IMR-90 (cell line): ENCODE results near the gene IBA57. TPM values are rescaled to one million over a fixed set of nuclear protein-coding genes. Genes with fewer than 3 reads are reported as not detected.
A peak's percentile ranks its signal among the peaks of the same experiment; 100 is the strongest.

Experiments
- ATAC-seq: fragments of 200-7000 bp; cut with Tn5 transposase; 2 replicates; pipeline ENCODE4 v1.9.1; 2020; ENCODE audit warnings: low read depth, mild to moderate bottlenecking, moderate library complexity
- BruUV-seq: library from RNA; stranded (reverse); fragments of 400-500 nt; replicated peaks from 2 replicates; lab custom pipeline; 2021; lab: Mats Ljungman, UMichigan
- CTCF ChIA-PET: fragments of 300-600 bp; formaldehyde crosslinking; extraction: SDS; loops from one replicate; lab custom pipeline; 2021; ENCODE audit warnings: antibody characterized with exemption; lab: Yijun Ruan, JAX
- POLR2A ChIA-PET: fragments of 300-600 bp; sonication (Branson Sonifier 250); formaldehyde crosslinking; loops from one replicate; lab custom pipeline; 2022; ENCODE audit warnings: antibody characterized with exemption; ENCODE audit not compliant: unreplicated experiment; lab: Charles Lee
- DNase-seq: peaks from one replicate; pipeline ENCODE4 v3.0.0; 2013
- H2AFZ ChIP-seq: replicated peaks from 2 replicates; pipeline ENCODE3; 2013; ENCODE audit warnings: low read length, mild to moderate bottlenecking; ENCODE audit not compliant: poor library complexity
- H2AK5ac ChIP-seq: 2 replicates; pipeline ENCODE4 v1.6.1; 2013; ENCODE audit warnings: low read depth, low read length, inconsistent platforms
- H2AK9ac ChIP-seq: replicated peaks from 2 replicates; pipeline ENCODE3; 2013; ENCODE audit warnings: mild to moderate bottlenecking, low read depth, low read length, moderate library complexity; ENCODE audit not compliant: poor library complexity
- H2BK120ac ChIP-seq: 2 replicates; pipeline ENCODE4 v1.6.1; 2013; ENCODE audit warnings: low read depth, low read length, inconsistent platforms
- H2BK15ac ChIP-seq: 3 replicates; pipeline ENCODE4 v1.6.1; 2013; ENCODE audit warnings: low read depth, low read length, inconsistent platforms
- H2BK20ac ChIP-seq: 2 replicates; pipeline ENCODE4 v1.6.1; 2013; ENCODE audit warnings: low read depth, mild to moderate bottlenecking, inconsistent platforms, low read length, moderate library complexity
- H2BK5ac ChIP-seq: 2 replicates; pipeline ENCODE4 v1.6.1; 2013; ENCODE audit warnings: mild to moderate bottlenecking, low read depth, low read length, inconsistent platforms; ENCODE audit not compliant: poor library complexity, severe bottlenecking
- H3K14ac ChIP-seq: replicated peaks from 2 replicates; pipeline ENCODE4 v1.6.1; 2013; ENCODE audit warnings: low read depth, low read length, inconsistent platforms
- H3K18ac ChIP-seq: 2 replicates; pipeline ENCODE4 v1.6.1; 2013; ENCODE audit warnings: low read depth, low read length, control low read depth
- H3K23ac ChIP-seq: 2 replicates; pipeline ENCODE4 v1.6.1; 2013; ENCODE audit warnings: low read depth, low read length, inconsistent platforms
- H3K27ac ChIP-seq: 2 replicates; pipeline ENCODE4 v1.5.1; 2013; ENCODE audit warnings: mild to moderate bottlenecking, control low read depth, low read length; ENCODE audit not compliant: insufficient read depth
- H3K27me3 ChIP-seq: 2 replicates; pipeline ENCODE4 v1.6.1; 2013; ENCODE audit warnings: low read length; ENCODE audit not compliant: control insufficient read depth, insufficient read depth
- H3K36me3 ChIP-seq: 2 replicates; pipeline ENCODE4 v1.6.1; 2013; ENCODE audit warnings: low read length, mixed read lengths; ENCODE audit not compliant: control insufficient read depth, insufficient read depth
- H3K4ac ChIP-seq: 2 replicates; pipeline ENCODE4 v1.6.1; 2013; ENCODE audit warnings: low read depth, low read length, inconsistent platforms
- H3K4me1 ChIP-seq: 2 replicates; pipeline ENCODE4 v1.6.1; 2013; ENCODE audit warnings: low read length, mixed read lengths; ENCODE audit not compliant: control insufficient read depth, insufficient read depth
- H3K4me2 ChIP-seq: 2 replicates; pipeline ENCODE4 v1.6.1; 2013; ENCODE audit warnings: low read depth, mild to moderate bottlenecking, control low read depth, low read length, moderate library complexity
- H3K4me3 ChIP-seq: 2 replicates; pipeline ENCODE4 v1.5.1; 2013; ENCODE audit warnings: low read depth, mild to moderate bottlenecking, control low read depth, low read length, moderate library complexity; ENCODE audit not compliant: insufficient read depth
- H3K56ac ChIP-seq: 2 replicates; pipeline ENCODE4 v1.6.1; 2013; ENCODE audit warnings: low read length, inconsistent platforms; ENCODE audit not compliant: insufficient read depth; ENCODE audit errors: extremely low read depth
- H3K79me1 ChIP-seq, 2 experiments: 2 replicates each; pipeline ENCODE4 v1.6.1; 2013; ENCODE audit warnings: low read length in 2 of 2, inconsistent platforms in 1 of 2, low read depth in 1 of 2
- H3K9ac ChIP-seq: 2 replicates; pipeline ENCODE4 v1.6.1; 2013; ENCODE audit warnings: low read depth, low read length, control low read depth
- H3K9me1 ChIP-seq: 2 replicates; pipeline ENCODE4 v1.6.1; 2013; ENCODE audit warnings: low read length, inconsistent platforms; ENCODE audit not compliant: insufficient read depth
- H3K9me3 ChIP-seq: 2 replicates; pipeline ENCODE4 v1.6.1; 2013; ENCODE audit warnings: low read length; ENCODE audit not compliant: control insufficient read depth, insufficient read depth
- H4K20me1 ChIP-seq: 2 replicates; pipeline ENCODE4 v1.6.1; 2013; ENCODE audit warnings: low read length, inconsistent platforms; ENCODE audit not compliant: insufficient read depth
- H4K5ac ChIP-seq: 2 replicates; pipeline ENCODE4 v1.6.1; 2013; ENCODE audit warnings: mild to moderate bottlenecking, low read depth, low read length, control low read depth
- H4K8ac ChIP-seq, 2 experiments: 2 replicates each; pipeline ENCODE4 v1.6.1; 2013; ENCODE audit warnings: low read depth in 2 of 2, low read length in 2 of 2, control low read depth in 1 of 2, inconsistent platforms in 1 of 2
- H4K91ac ChIP-seq: 2 replicates; pipeline ENCODE4 v1.6.1; 2013; ENCODE audit warnings: low read depth, low read length, inconsistent platforms; ENCODE audit not compliant: insufficient read depth
- BHLHE40 ChIP-seq: fragments of 150-350 bp; IDR thresholded peaks from 2 replicates; pipeline ENCODE4 v1.6.1; 2016; ENCODE audit warnings: mild to moderate bottlenecking, low read depth, low read length
- CEBPB ChIP-seq: IDR thresholded peaks from 2 replicates; pipeline ENCODE4 v1.6.1; 2012; ENCODE audit warnings: low read depth, low read length, improper control_type of control experiment
- CHD1 ChIP-seq: IDR thresholded peaks from 2 replicates; pipeline ENCODE4 v1.6.1; 2012; ENCODE audit warnings: low read depth, low read length, improper control_type of control experiment
- CTCF ChIP-seq: conservative IDR thresholded peaks from 2 replicates; pipeline ENCODE4 v1.5.1; 2012; ENCODE audit warnings: mild to moderate bottlenecking, low read depth, low read length, improper control_type of control experiment
- ELK1 ChIP-seq: fragments of 150-350 bp; IDR thresholded peaks from 2 replicates; pipeline ENCODE4 v1.6.1; 2016; ENCODE audit warnings: low read depth, mild to moderate bottlenecking, low read length, moderate library complexity, borderline replicate concordance
- FOS ChIP-seq: fragments of 150-350 bp; IDR thresholded peaks from 2 replicates; pipeline ENCODE4 v1.6.1; 2016; ENCODE audit warnings: low read depth, low read length
- MAFK ChIP-seq: IDR thresholded peaks from 2 replicates; pipeline ENCODE4 v1.6.1; 2012; ENCODE audit warnings: low read depth, low read length, improper control_type of control experiment
- MXI1 ChIP-seq: IDR thresholded peaks from 2 replicates; pipeline ENCODE4 v1.6.1; 2012; ENCODE audit warnings: low read depth, mild to moderate bottlenecking, low read length, moderate library complexity, borderline replicate concordance
- NFE2L2 ChIP-seq: fragments of 150-350 bp; IDR thresholded peaks from 2 replicates; pipeline ENCODE4 v1.6.1; 2016; ENCODE audit warnings: low read depth, mild to moderate bottlenecking, low read length
- POLR2A ChIP-seq: IDR thresholded peaks from 2 replicates; pipeline ENCODE4 v1.6.1; 2012; ENCODE audit warnings: mild to moderate bottlenecking, low read depth, low read length
- RAD21 ChIP-seq: IDR thresholded peaks from 2 replicates; pipeline ENCODE4 v1.6.1; 2012; ENCODE audit warnings: low read length, improper control_type of control experiment
- RCOR1 ChIP-seq: IDR thresholded peaks from 2 replicates; pipeline ENCODE4 v1.6.1; 2012; ENCODE audit warnings: mild to moderate bottlenecking, low read length, improper control_type of control experiment; ENCODE audit not compliant: insufficient replicate concordance
- RFX5 ChIP-seq: IDR thresholded peaks from 2 replicates; pipeline ENCODE4 v1.8.0; 2012; ENCODE audit warnings: low read depth, mild to moderate bottlenecking, low read length, moderate library complexity
- SMC3 ChIP-seq: fragments of 150-350 bp; IDR thresholded peaks from 2 replicates; pipeline ENCODE4 v1.6.1; 2016; ENCODE audit warnings: low read depth, mild to moderate bottlenecking, antibody characterized with exemption, low read length, moderate library complexity
- WGBS, 2 experiments: methylation state at CpG; one replicate each; pipeline versions ENCODE4 v1.1.5 to v1.1.7; 2013; ENCODE audit warnings: missing lambda C conversion rate in 2 of 2; ENCODE audit not compliant: insufficient read length in 1 of 2; ENCODE audit errors: extremely low coverage in 2 of 2; 5-methylcytosine and 5-hydroxymethylcytosine counted together
- dilution Hi-C: fragments of 300-500 bp; cut with HindIII; formaldehyde crosslinking; loops from one replicate; pipeline ENCODE4 v1.14.3; 2018; ENCODE audit warnings: low sequenced_read_pairs; ENCODE audit not compliant: unreplicated experiment
- in situ Hi-C: fragments of 300-500 bp; cut with MboI; formaldehyde crosslinking; loops from 3 replicates; pipeline ENCODE4 v1.14.3; 2019; ENCODE audit warnings: low sequenced_read_pairs, inconsistent platforms, mixed read lengths
- intact Hi-C: fragments of 100-400 bp; cut with micrococcal nuclease; formaldehyde crosslinking; loops from 2 replicates; pipeline ENCODE4 v1.10.0; 2022
- polyA plus RNA-seq, 3 experiments: library from polyadenylated mRNA; depleted of rRNA; stranded (reverse); fragments of >200 nt; gene quantifications; 2 replicates each; pipeline ENCODE4 v1.2.3, GENCODE V29; 2012; ENCODE audit warnings: low replicate concordance in 1 of 3
- total RNA-seq: library from RNA; depleted of rRNA; stranded (reverse); fragments of >200 nt; gene quantifications from 2 replicates; pipeline ENCODE4 v1.2.3, GENCODE V29; 2012

Gene IBA57
- total and polyA plus RNA-seq, 2 of the 4 experiments (the other 2 are of a cell fraction) = 2.0 to 2.6 TPM

- Histone ChIP-seq H2BK120ac (no peak overlapping the region), H2BK5ac (no peak overlapping the region), H3K56ac (no peak overlapping the region), H3K27ac (no peak overlapping the region), H2BK15ac (no peak overlapping the region), H2AK9ac (no peak overlapping the region), H3K27me3 (no peaks in the 10 kb centered on the region), H3K18ac (no peak overlapping the region), H3K79me1 (peaks cover 10 to 48% of the 10 kb centered on the region in 2 experiments), H3K4me3 (no peak overlapping the region), H4K8ac (no peak overlapping the region), H3K4me1 (peaks cover 6% of the 10 kb centered on the region), H2AK5ac (peak overlapping the region; percentile 43; the same call in 1 of the 2 replicates), H3K36me3 (0 out of 2 replicates have a peak, but pooled peaks cover 2% of the 10 kb centered on the region), H3K9ac (no peak overlapping the region), H3K9me3 (no peaks in the 10 kb centered on the region; the same call in 1 of the 2 replicates), H3K9me1 (0 out of 2 replicates have a peak, but pooled peaks cover 6% of the 10 kb centered on the region), H4K20me1 (peaks cover 7% of the 10 kb centered on the region), H3K23ac (peak overlapping the region; percentile 75), H2AFZ (no peak overlapping the region), H3K4ac (no peak overlapping the region), H3K14ac (no peak overlapping the region), H3K4me2 (no peak overlapping the region), H4K5ac (no peak overlapping the region), H2BK20ac (no peak overlapping the region), H4K91ac (no peak overlapping the region)
- no CpG with 5 or more reads among the region's 2 CpGs for WGBS, 2 experiments
- ChIA-PET POLR2A (no interaction called here), CTCF (no interaction called here)
- DNase-seq (no peak), ATAC-seq (no peak)
- dilution Hi-C loops (no loop called here), in situ Hi-C loops (no loop called here), intact Hi-C loops (no loop called here)
- TF ChIP-seq CTCF (no peak), BHLHE40 (no peak), CEBPB (no peak), POLR2A (no peak), SMC3 (no peak), NFE2L2 (no peak), RFX5 (no peak), FOS (no peak), CHD1 (no peak), MAFK (no peak), ELK1 (no peak), MXI1 (no peak), RCOR1 (no peak), RAD21 (no peak)
- BruUV-seq = no TSS peak
Observed at GRCh38 chr1:228169345-228169744, 3.7 kb downstream of the IBA57 start.
